SW 1271 (cell line): Measurements from ENCODE around the gene EFHD1.

Experiments used
- DNase-seq, 2 experiments: peaks; one replicate each; lab custom pipeline; 2025; lab: John Stamatoyannopoulos, UW

EFHD1 gene

GRCh38 chr2:232633413-232634205 is at the start of gene EFHD1:
Gene EFHD1 (plus strand): TSS chr2:232633604. CDS start chr2:232633705, 101 bp downstream.
- DNase-seq = peak; percentile 13 to 58

GRCh38 chr2:232584238-232584637 is 49.2 kb upstream of the EFHD1 start:
- DNase-seq = no peak

GRCh38 chr2:232586943-232587505 is 46.4 kb upstream of the EFHD1 start:
- DNase-seq = no peak

GRCh38 chr2:232587512-232587911 is 45.9 kb upstream of the EFHD1 start:
- no peak for DNase-seq

GRCh38 chr2:232588031-232588430 is 45.4 kb upstream of the EFHD1 start:
- DNase-seq = no peak

GRCh38 chr2:232588680-232589585 is 44.5 kb upstream of the EFHD1 start:
- no peak for DNase-seq

GRCh38 chr2:232592772-232593395 is 40.5 kb upstream of the EFHD1 start:
- DNase-seq = peak in 1 of 2 experiments; percentile 64

- no peak for DNase-seq
These were observed 39.4 kb upstream of the EFHD1 start for GRCh38 chr2:232593982-232594381.

GRCh38 chr2:232597362-232598079 is 35.9 kb upstream of the EFHD1 start:
- no peak for DNase-seq

- no peak for DNase-seq
These were observed 35.1 kb upstream of the EFHD1 start for GRCh38 chr2:232598293-232598692.

GRCh38 chr2:232600053-232600773 is 33.2 kb upstream of the EFHD1 start:
- DNase-seq = no peak

GRCh38 chr2:232603283-232603682 is 30.1 kb upstream of the EFHD1 start:
- DNase-seq = no peak

- DNase-seq = no peak
These were observed 28.9 kb upstream of the EFHD1 start for GRCh38 chr2:232604535-232604934.

- no peak for DNase-seq
These were observed 26.4 kb upstream of the EFHD1 start for GRCh38 chr2:232607011-232607410.

GRCh38 chr2:232609607-232610006 is 23.8 kb upstream of the EFHD1 start:
- no peak for DNase-seq

- no peak for DNase-seq
These were observed 23.3 kb upstream of the EFHD1 start for GRCh38 chr2:232610081-232610480.

- no peak for DNase-seq
These were observed 22.3 kb upstream of the EFHD1 start for GRCh38 chr2:232611061-232611460.

GRCh38 chr2:232611559-232612218 is 21.7 kb upstream of the EFHD1 start:
- peak in 1 of 2 experiments; percentile 49 for DNase-seq

- DNase-seq = no peak
These were observed 19.8 kb upstream of the EFHD1 start for GRCh38 chr2:232613538-232614134.

- DNase-seq = no peak
These were observed 18.1 kb upstream of the EFHD1 start for GRCh38 chr2:232615339-232615738.
